SJSA1 (cell line): ENCODE data around the gene TRAPPC8. TPM values are rescaled to one million over a fixed set of nuclear protein-coding genes. Genes with fewer than 3 reads are reported as not detected.
A peak's percentile ranks its signal among the peaks of the same experiment; 100 is the strongest.
"Not testable (repeated sequence)": the region's sequence is repeated elsewhere in the genome, so short reads cannot be mapped to it uniquely, and the experiment has no call there.

Source experiments
- DNase-seq, 2 experiments: peaks; one replicate each; pipeline ENCODE4 v3.0.0-alpha.2; 2015 to 2020; ENCODE audit warnings: low spot score in 2 of 2, low read depth in 1 of 2
- H3K27ac ChIP-seq: fragments of 250-450 bp; sonication (Bioruptor Pico); 2 replicates; pipeline ENCODE4 v1.5.1; 2020; ENCODE audit warnings: mild to moderate bottlenecking, moderate library complexity
- H3K27me3 ChIP-seq: fragments of 250-450 bp; sonication (Bioruptor Pico); replicated peaks from 2 replicates; pipeline ENCODE4 v1.5.1; 2020; ENCODE audit warnings: mild to moderate bottlenecking, moderate library complexity
- H3K36me3 ChIP-seq: fragments of 250-450 bp; sonication (Bioruptor Pico); 2 replicates; pipeline ENCODE4 v1.5.1; 2020; ENCODE audit warnings: mild to moderate bottlenecking
- H3K4me1 ChIP-seq: fragments of 250-450 bp; sonication (Bioruptor Pico); replicated peaks from 2 replicates; pipeline ENCODE4 v1.6.1; 2021; ENCODE audit warnings: mild to moderate bottlenecking
- H3K4me3 ChIP-seq: fragments of 250-450 bp; sonication (Bioruptor Pico); 2 replicates; pipeline ENCODE4 v1.5.1; 2020; ENCODE audit warnings: mild to moderate bottlenecking
- H3K9me3 ChIP-seq: fragments of 250-450 bp; sonication (Bioruptor Pico); replicated peaks from 2 replicates; pipeline ENCODE4 v1.5.1; 2020; ENCODE audit warnings: mild to moderate bottlenecking
- total RNA-seq: library from RNA; depleted of rRNA; stranded (reverse); fragments of >200 nt; shearing (Covaris generic); gene quantifications from 2 replicates; pipeline ENCODE4 v1.2.3, GENCODE V29; 2014

Gene TRAPPC8
- total RNA-seq, 1 experiment from 2014 or later: 34.4 TPM

DNA sequence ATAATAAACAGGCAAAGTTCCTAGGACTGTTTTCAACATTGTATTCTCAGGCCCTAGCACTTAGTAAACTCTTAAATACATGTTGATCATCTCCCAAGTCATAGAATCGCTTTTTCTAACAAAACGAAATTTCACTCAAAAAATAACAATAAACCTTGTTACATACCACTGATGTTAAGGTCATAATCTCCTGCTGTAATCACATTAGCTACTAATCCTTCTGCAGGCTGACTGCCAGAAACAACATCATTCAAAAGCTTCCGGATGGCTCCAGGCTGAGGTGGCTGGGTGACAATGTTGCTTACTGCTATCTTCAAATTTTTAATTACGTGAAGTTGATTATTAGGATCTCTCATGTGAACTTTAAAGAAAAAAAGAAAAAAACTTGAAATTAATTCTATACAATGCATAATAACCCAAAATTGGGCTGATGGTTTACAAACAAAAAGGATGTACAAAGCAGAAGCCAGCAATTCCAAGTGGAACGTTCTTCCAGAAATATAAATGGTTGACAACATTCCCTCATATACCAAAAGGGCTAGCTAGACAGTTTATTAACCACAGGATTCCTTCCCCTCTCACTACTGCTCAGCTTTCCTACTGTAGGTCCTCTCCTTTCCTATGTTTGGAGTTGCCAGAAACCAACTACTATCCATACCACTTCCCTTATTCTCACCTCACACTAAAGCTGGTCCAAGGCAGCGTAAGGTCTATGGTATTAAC is 11.6 kb downstream of the TRAPPC8 start:
- no peaks in the 10 kb centered on the region for H3K9me3 ChIP-seq
- peak in 1 of 2 experiments; percentile 4 for DNase-seq
- peaks cover 40% of the 10 kb centered on the region for H3K36me3 ChIP-seq
- H3K27me3 ChIP-seq: no peaks in the 10 kb centered on the region
- H3K27ac ChIP-seq: no peak overlapping the region
- H3K4me3 ChIP-seq: no peak overlapping the region
- 0 out of 2 replicates have a peak, but pooled peaks cover 4% of the 10 kb centered on the region for H3K4me1 ChIP-seq

DNA sequence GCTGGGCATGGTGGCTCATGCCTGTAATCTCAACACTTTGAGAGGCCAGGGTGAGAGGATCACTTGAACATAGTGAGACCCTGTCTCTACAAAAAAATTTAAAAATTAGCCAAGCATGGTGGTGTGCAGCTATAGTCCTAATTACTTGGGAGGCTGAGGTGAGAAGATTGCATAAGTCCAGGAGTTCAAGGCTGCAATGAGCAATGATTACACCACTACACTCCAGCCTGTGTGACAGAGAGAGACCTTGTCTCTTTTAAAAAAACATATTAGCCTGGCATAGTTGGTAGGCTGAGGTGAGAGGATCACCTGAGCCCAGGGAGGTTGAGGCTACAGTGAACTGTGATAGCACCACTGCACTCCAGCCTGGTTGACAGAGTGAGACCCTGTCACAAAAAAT is 13.7 kb downstream of the TRAPPC8 start:
- H3K4me1 ChIP-seq: 0 out of 2 replicates have a peak, but pooled peaks cover 4% of the 10 kb centered on the region
- DNase-seq: no peak
- peaks cover 37% of the 10 kb centered on the region for H3K36me3 ChIP-seq
- H3K4me3 ChIP-seq: no peak overlapping the region
- H3K27ac ChIP-seq: no peak overlapping the region
- H3K27me3 ChIP-seq: no peaks in the 10 kb centered on the region
- no peaks in the 10 kb centered on the region for H3K9me3 ChIP-seq

DNA sequence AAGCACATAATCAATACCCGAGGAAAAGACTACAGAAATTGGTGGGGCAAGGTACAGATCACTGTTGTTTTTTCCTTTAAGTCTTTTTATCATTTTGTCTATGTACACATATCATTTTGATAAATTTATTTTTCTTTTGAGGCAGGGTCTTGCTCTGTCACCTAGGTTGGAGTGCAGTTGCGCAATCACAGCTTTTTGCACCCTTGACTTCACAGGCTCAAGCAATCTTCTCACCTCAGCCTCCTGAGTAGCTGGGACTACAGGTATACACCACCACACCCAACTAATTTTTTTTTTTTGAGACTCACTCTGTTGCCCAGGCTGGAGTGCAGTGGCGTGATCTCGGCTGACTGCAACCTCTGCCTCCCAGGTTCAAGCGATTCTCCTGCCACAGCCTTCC is 15.9 kb downstream of the TRAPPC8 start:
- H3K27me3 ChIP-seq, H3K9me3 ChIP-seq, DNase-seq, H3K4me3 ChIP-seq, H3K4me1 ChIP-seq, H3K27ac ChIP-seq: not testable (repeated sequence)
- peaks cover 46% of the 10 kb centered on the region for H3K36me3 ChIP-seq

DNA sequence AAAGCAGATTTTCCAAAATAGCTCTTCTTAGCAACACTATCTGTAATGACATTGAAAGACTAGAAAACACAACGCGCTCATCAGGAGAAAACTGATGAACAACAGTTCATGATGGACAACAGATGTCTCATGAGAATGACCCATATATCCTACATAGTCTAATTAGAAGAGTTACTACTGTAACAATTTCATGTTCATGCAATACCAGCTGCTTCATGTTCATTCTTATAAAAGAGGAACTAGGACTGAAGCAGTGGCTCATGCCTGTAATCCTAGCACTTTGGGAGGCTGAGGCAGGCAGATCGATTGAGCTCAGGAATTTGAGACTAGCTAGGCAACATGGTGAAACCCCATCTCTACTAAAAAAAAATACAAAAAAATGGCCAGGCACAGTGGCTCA is 22.7 kb downstream of the TRAPPC8 start:
- Histone ChIP-seq H3K27me3 (no peaks in the 10 kb centered on the region), H3K36me3 (peaks cover 27% of the 10 kb centered on the region), H3K4me3 (no peak overlapping the region), H3K27ac (no peak overlapping the region), H3K4me1 (no peaks in the 10 kb centered on the region), H3K9me3 (no peaks in the 10 kb centered on the region)
- no peak for DNase-seq

DNA sequence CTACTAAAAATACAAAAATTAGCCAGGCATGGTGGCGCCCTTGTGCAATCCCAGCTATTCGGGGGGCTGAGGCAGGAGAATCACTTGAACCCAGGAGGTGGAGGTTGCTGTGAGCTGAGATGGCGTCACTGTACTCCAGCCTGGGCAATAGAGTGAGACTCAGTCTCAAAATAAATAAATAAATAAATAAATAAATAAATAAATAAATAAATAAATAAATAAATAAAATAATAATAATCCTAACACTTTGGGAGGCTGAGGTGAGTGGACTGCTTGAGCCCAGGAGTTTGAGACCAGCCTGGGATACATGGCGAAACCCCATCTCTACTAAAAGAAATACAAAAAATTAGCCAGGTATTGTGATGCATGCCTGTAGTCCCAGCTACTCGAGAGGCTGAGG is 23.6 kb downstream of the TRAPPC8 start:
- not testable (repeated sequence) for H3K4me1 ChIP-seq, H3K4me3 ChIP-seq, DNase-seq, H3K27ac ChIP-seq, H3K9me3 ChIP-seq, H3K27me3 ChIP-seq
- peaks cover 27% of the 10 kb centered on the region for H3K36me3 ChIP-seq

DNA sequence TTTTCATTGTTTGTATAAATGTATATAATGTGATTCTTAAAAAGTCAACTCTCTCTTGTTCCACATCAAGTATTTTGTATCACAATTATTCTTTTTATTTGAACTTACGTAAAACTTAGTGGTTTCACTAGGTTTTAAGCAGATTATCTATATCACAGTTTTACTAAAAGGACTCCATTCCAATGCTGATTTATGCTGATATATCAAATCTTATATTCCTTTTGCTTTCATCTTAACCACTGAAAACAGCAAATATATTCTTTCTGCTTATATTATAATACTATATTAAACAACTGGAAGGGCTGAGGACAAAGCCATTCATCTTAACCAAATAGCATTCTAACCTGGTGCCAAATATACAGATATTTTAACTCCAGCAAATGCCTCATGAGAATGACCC is 24.2 kb downstream of the TRAPPC8 start:
- Histone ChIP-seq H3K9me3 (no peaks in the 10 kb centered on the region), H3K27me3 (no peaks in the 10 kb centered on the region), H3K4me3 (no peak overlapping the region), H3K27ac (no peak overlapping the region), H3K4me1 (no peaks in the 10 kb centered on the region), H3K36me3 (peaks cover 27% of the 10 kb centered on the region)
- DNase-seq: no peak

DNA sequence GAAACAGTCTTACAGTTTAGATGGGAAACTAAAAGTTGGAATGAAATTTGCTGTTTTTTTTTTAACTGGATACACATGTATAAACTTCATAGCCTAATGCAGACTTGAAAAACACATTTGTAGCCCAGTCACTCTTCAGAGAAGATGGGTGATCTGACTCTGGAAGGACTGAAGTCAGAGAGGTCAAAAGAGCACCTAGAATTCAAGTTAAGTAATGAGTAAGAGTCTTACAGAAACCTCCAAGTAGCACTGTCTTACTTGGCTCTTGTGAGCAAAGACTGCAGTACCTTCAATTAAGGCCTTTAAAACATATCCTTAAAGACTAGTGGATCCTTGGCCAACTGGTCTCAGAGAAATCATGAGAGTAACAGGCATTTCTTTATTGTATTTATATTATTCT is 41.9 kb downstream of the TRAPPC8 start:
- H3K4me1 ChIP-seq: no peaks in the 10 kb centered on the region
- H3K27ac ChIP-seq: no peak overlapping the region
- no peaks in the 10 kb centered on the region for H3K27me3 ChIP-seq
- H3K36me3 ChIP-seq: peaks cover 59% of the 10 kb centered on the region
- H3K9me3 ChIP-seq: no peaks in the 10 kb centered on the region
- no peak for DNase-seq
- H3K4me3 ChIP-seq: no peak overlapping the region

DNA sequence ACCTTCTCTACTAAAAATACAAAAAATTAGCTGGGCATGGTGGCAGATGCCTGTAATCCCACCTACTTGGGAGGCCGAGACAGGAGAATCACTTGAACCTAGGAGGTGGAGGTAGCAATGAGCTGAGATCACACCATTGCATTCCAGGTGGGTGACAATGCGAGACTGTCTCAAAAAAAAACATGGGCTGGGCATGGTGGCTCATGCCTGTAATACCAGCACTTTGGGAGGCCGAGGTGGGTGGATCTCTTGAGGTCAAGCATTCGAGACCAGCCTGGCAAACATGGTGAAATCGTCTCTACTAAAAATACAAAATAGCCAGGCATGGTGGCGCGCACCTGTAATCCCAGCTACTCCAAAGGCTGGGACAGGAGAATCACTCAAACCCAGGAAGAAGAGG is 43.2 kb downstream of the TRAPPC8 start:
- not testable (repeated sequence) for DNase-seq, H3K4me3 ChIP-seq, H3K27ac ChIP-seq, H3K9me3 ChIP-seq, H3K4me1 ChIP-seq, H3K27me3 ChIP-seq
- peaks cover 59% of the 10 kb centered on the region for H3K36me3 ChIP-seq

DNA sequence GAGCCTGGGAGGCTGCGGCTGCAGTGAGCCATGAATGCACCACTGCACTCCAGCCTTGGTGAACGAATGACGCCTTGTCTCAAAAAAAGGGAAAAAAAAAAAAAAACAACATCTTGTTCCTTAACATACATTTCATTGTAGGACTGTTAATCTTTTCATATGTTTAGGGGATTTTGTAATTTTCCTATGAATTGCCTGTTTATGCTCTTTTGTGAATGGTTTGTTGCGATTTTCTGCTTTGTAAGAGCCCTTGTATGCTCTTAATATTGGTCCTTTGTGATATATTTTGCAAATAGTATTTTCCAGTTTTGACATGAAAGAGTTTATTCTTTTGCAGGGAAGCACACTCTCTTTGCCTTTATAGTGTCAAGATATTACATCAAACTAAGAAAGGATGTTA is 50.0 kb downstream of the TRAPPC8 start:
- Histone ChIP-seq H3K9me3 (no peaks in the 10 kb centered on the region), H3K27ac (no peak overlapping the region), H3K27me3 (no peaks in the 10 kb centered on the region), H3K4me1 (no peaks in the 10 kb centered on the region), H3K4me3 (no peak overlapping the region), H3K36me3 (peaks cover 39% of the 10 kb centered on the region)
- DNase-seq: no peak

DNA sequence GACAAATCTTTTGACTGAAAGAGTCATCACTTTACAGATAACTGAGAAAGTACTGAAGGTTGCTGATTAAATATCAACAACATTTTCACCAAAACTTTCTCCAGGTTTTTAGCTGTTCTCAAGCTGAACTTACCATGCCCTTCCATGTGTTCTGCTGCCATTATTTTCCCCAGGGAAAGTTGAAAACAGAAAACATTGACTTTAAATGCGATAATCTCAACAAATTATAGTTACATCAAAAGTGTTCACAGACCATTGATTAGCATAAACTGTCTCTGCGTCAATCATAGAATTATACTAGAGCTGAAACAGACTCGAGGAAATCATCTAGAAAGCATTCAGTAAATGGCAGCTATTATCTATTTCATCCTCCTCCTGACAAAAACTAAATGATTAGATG is 51.4 kb downstream of the TRAPPC8 start:
- H3K9me3 ChIP-seq: no peaks in the 10 kb centered on the region
- no peak for DNase-seq

DNA sequence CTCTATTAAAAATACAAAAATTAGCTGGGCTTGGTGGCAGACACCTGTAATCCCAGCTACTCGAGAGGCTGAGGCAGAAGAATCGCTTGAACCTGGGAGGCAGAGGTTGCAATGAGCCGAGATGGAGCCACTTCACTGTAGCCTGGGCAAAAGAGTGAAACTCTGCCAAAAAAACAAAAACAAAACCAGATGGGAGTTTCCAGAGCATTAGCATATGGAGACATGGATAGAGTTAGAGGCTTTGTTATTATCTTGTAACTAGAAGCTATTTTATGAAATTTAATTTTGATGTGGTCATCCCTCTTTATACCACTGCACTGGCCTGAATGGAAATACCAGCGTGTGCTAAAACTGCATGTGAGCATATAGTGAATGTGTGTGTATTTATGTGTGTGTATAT is 58.9 kb downstream of the TRAPPC8 start:
- Histone ChIP-seq H3K27ac (no peak overlapping the region), H3K9me3 (peaks cover 4% of the 10 kb centered on the region; the same call in 1 of the 2 replicates), H3K36me3 (peaks cover 68% of the 10 kb centered on the region), H3K27me3 (no peaks in the 10 kb centered on the region), H3K4me1 (no peaks in the 10 kb centered on the region), H3K4me3 (no peak overlapping the region)
- no peak for DNase-seq

More for the DNA sequence above, 51.4 kb downstream of the TRAPPC8 start:
- no peaks in the 10 kb centered on the region for H3K27me3 ChIP-seq
- no peak overlapping the region for H3K4me3 ChIP-seq
- no peak overlapping the region for H3K27ac ChIP-seq
- peaks cover 38% of the 10 kb centered on the region for H3K36me3 ChIP-seq
- H3K4me1 ChIP-seq: no peaks in the 10 kb centered on the region

DNA sequence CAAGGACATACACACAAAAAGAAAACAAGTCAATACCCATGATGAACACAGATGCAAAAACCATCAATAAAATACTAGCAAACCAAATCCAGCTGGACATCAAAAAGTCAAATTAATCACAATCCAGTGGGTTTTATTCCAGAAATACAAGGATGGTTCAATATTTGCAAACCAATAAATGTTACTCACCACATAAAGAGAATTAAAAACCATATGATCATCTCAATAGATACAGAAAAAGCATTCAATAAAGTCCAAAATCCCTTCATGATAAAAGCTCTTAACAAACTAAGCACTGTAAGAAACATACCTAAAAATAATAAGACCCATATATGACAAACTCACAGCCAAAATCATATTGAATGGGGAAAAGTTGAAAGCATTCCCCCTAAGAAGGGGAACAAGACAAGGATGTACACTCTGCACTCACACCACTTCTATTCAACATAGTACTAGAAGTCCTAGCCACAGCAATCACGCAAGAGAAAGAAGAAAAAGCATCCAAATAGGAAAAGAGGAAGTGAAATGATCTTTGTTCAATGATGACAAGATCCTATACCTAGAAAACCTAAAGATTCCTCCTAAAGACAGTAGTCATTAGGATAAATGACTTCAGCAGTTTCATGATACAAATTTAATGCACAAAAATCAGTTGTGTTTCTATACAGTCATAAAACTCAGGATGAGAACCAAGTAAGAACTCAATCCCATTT is 62.6 kb downstream of the TRAPPC8 start:
- H3K36me3 ChIP-seq: peaks cover 70% of the 10 kb centered on the region
- no peaks in the 10 kb centered on the region for H3K27me3 ChIP-seq
- peaks cover 4% of the 10 kb centered on the region; the same call in 1 of the 2 replicates for H3K9me3 ChIP-seq
- no peak overlapping the region for H3K4me3 ChIP-seq
- no peaks in the 10 kb centered on the region for H3K4me1 ChIP-seq
- no peak overlapping the region for H3K27ac ChIP-seq
- DNase-seq: no peak

DNA sequence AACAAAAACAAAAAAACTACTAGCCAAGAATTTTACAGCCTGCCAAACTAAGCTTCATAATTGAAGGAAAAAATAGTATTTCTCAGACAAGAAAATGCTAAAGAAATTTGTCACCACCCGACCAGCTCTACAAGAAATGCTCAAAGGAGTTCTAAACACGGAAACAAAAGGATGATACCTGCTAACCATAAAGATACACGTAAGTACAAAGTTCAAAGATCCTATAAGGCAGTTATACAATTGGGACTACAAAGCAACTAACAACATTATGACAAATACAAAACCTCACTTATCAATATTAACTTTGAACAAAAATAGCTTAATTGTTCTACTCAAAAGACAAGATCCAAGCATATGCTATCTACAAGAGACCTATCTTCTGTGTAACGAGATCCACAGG is 64.6 kb downstream of the TRAPPC8 start:
- H3K4me1 ChIP-seq: no peaks in the 10 kb centered on the region
- H3K27ac ChIP-seq: no peak overlapping the region
- H3K4me3 ChIP-seq: no peak overlapping the region
- H3K36me3 ChIP-seq: peaks cover 69% of the 10 kb centered on the region
- H3K9me3 ChIP-seq: peaks cover 4% of the 10 kb centered on the region; the same call in 1 of the 2 replicates
- DNase-seq: no peak
- no peaks in the 10 kb centered on the region for H3K27me3 ChIP-seq

DNA sequence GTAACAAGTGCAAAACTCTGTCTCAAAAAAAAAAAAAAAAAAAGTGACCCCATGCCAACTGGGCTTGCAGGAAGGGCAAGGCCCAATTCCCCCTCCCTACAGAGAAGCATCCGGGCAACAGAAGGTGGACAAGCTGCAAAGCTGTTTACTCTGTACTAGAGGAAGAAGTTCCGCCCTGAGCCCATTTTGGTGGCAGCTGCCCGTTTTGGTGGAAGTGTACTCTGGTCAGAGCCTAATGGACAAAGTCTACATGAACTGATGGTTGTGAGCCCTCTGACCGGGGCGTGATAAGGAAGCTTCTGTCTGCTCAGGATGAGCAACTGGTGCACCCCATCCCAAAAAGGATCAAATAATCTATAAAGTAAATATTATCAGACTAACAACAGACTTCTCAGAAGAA is 65.0 kb downstream of the TRAPPC8 start:
- H3K36me3 ChIP-seq: peaks cover 69% of the 10 kb centered on the region
- H3K4me3 ChIP-seq: no peak overlapping the region
- no peak overlapping the region for H3K27ac ChIP-seq
- no peaks in the 10 kb centered on the region for H3K4me1 ChIP-seq
- no peaks in the 10 kb centered on the region for H3K27me3 ChIP-seq
- H3K9me3 ChIP-seq: peaks cover 4% of the 10 kb centered on the region; the same call in 1 of the 2 replicates
- no peak for DNase-seq
